ENCODE results near the gene MARCHF9.

DNA sequence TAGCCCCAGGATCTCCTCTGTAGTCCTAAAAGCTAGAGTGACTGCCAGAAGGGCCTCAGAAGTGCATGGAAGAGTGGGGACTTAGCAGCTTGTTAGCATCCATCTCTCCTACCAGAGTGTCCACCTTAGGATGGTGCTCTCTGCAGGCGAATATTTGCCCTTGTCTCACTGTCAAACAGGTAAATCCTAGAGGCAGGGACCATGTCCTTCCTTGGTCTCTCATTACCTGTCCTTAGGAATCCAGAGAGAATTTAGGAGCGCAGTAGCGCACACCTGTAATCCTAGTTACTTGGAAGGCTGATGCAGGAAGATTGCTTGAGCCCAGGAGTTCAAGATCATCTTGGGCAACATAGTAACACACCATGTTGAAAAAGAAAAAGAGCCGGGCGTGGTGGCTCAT lies 37.8 kb upstream of the MARCHF9 start:
- TF ChIP-seq, protein P1, sequence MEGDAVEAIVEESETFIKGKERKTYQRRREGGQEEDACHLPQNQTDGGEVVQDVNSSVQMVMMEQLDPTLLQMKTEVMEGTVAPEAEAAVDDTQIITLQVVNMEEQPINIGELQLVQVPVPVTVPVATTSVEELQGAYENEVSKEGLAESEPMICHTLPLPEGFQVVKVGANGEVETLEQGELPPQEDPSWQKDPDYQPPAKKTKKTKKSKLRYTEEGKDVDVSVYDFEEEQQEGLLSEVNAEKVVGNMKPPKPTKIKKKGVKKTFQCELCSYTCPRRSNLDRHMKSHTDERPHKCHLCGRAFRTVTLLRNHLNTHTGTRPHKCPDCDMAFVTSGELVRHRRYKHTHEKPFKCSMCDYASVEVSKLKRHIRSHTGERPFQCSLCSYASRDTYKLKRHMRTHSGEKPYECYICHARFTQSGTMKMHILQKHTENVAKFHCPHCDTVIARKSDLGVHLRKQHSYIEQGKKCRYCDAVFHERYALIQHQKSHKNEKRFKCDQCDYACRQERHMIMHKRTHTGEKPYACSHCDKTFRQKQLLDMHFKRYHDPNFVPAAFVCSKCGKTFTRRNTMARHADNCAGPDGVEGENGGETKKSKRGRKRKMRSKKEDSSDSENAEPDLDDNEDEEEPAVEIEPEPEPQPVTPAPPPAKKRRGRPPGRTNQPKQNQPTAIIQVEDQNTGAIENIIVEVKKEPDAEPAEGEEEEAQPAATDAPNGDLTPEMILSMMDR (conservative IDR thresholded peaks at IDR 0.05; ENCODE audit: low read depth, low read length), result no peak
- no peak for TF ChIP-seq EZH2 (IDR thresholded peaks at IDR 0.05; ENCODE audit: borderline replicate concordance, low read depth, low read length, poor library complexity, severe bottlenecking)

Measured in A673 (cell line).